Endothelial cell (in vitro differentiated cells): ENCODE results near the gene SULT1A2. TPM values are rescaled to one million over a fixed set of nuclear protein-coding genes. Genes with fewer than 3 reads are reported as not detected.
"Not testable (repeated sequence)": the region's sequence is repeated elsewhere in the genome, so short reads cannot be mapped to it uniquely, and the experiment has no call there.

Source experiments
- DNase-seq: peaks from one replicate; pipeline ENCODE4 v3.0.0; 2021; ENCODE audit warnings: low spot score
- H3K27ac Mint-ChIP-seq: one replicate; pipeline ENCODE4 v1.8.0; 2021; ENCODE audit warnings: mixed read lengths, inconsistent platforms; ENCODE audit not compliant: unreplicated experiment
- H3K27me3 Mint-ChIP-seq: one replicate; pipeline ENCODE4 v1.8.0; 2021; ENCODE audit warnings: mild to moderate bottlenecking, moderate library complexity, mixed read lengths, inconsistent platforms; ENCODE audit not compliant: unreplicated experiment
- H3K36me3 Mint-ChIP-seq: one replicate; pipeline ENCODE4 v1.8.0; 2021; ENCODE audit warnings: mild to moderate bottlenecking, low read depth, mixed read lengths, inconsistent platforms; ENCODE audit not compliant: unreplicated experiment
- H3K4me1 Mint-ChIP-seq: one replicate; pipeline ENCODE4 v1.8.0; 2021; ENCODE audit warnings: mild to moderate bottlenecking, mixed read lengths, inconsistent platforms; ENCODE audit not compliant: unreplicated experiment
- H3K4me3 Mint-ChIP-seq: one replicate; pipeline ENCODE4 v1.8.0; 2021; ENCODE audit warnings: mild to moderate bottlenecking, mixed read lengths, inconsistent platforms; ENCODE audit not compliant: unreplicated experiment
- H3K9me3 Mint-ChIP-seq: one replicate; pipeline ENCODE4 v1.8.0; 2021; ENCODE audit warnings: mixed read lengths, inconsistent platforms; ENCODE audit not compliant: unreplicated experiment
- CTCF ChIP-seq: fragments of 200-600 bp; sonication (generic); IDR thresholded peaks from one replicate; pipeline ENCODE4 v1.5.0; 2021; ENCODE audit warnings: antibody characterized with exemption; ENCODE audit not compliant: unreplicated experiment
- total RNA-seq: library from RNA; stranded (reverse); fragmentation: NEBNext Ultra II Directional; extraction: Animal tissue kit (Norgen Biotek cat#: 25700); gene quantifications from one replicate; pipeline ENCODE4 v1.2.1, GENCODE V29; 2021; ENCODE audit not compliant: unreplicated experiment

SULT1A2 gene
- total RNA-seq, 1 donor from 2014 or later = 2.8 TPM

- not testable (repeated sequence) for DNase-seq, H3K9me3 Mint-ChIP-seq, H3K27ac Mint-ChIP-seq, H3K27me3 Mint-ChIP-seq, H3K36me3 Mint-ChIP-seq, H3K4me3 Mint-ChIP-seq
- peaks cover 14% of the 10 kb centered on the region for H3K4me1 Mint-ChIP-seq
Measured at GRCh38 chr16:28600965-28601364, 4.1 kb upstream of the SULT1A2 start.

GRCh38 chr16:28599377-28600285, 2.8 kb upstream of the SULT1A2 start:
- H3K27me3 Mint-ChIP-seq, DNase-seq, H3K9me3 Mint-ChIP-seq, H3K27ac Mint-ChIP-seq, H3K4me3 Mint-ChIP-seq, H3K36me3 Mint-ChIP-seq: not testable (repeated sequence)
- H3K4me1 Mint-ChIP-seq = peaks cover 18% of the 10 kb centered on the region

- H3K36me3 Mint-ChIP-seq = peaks cover under 1% of the 10 kb centered on the region
- no peak for TF ChIP-seq CTCF
- H3K9me3 Mint-ChIP-seq = no peaks in the 10 kb centered on the region
- H3K27me3 Mint-ChIP-seq = peaks cover 5% of the 10 kb centered on the region
- no peak overlapping the region for H3K27ac Mint-ChIP-seq
- H3K4me3 Mint-ChIP-seq = no peak overlapping the region
- DNase-seq = no peak
- H3K4me1 Mint-ChIP-seq = peaks cover 18% of the 10 kb centered on the region
Measured at GRCh38 chr16:28597692-28598261, 927 bp upstream of the SULT1A2 start.

- no peak for DNase-seq
- H3K9me3 Mint-ChIP-seq = no peaks in the 10 kb centered on the region
- H3K36me3 Mint-ChIP-seq = peaks cover 7% of the 10 kb centered on the region
- H3K27ac Mint-ChIP-seq = no peak overlapping the region
- peak overlapping the region; percentile 25 for H3K4me3 Mint-ChIP-seq
- H3K27me3 Mint-ChIP-seq = peaks cover 5% of the 10 kb centered on the region
- peaks cover 18% of the 10 kb centered on the region for H3K4me1 Mint-ChIP-seq
- TF ChIP-seq CTCF = no peak
Measured at GRCh38 chr16:28596115-28596630, 677 bp downstream of the SULT1A2 start.

- DNase-seq, H3K9me3 Mint-ChIP-seq, H3K36me3 Mint-ChIP-seq, H3K27me3 Mint-ChIP-seq, H3K27ac Mint-ChIP-seq, H3K4me3 Mint-ChIP-seq: not testable (repeated sequence)
- peaks cover 18% of the 10 kb centered on the region for H3K4me1 Mint-ChIP-seq
Measured at GRCh38 chr16:28595451-28595850, 1.4 kb downstream of the SULT1A2 start.

- Mint-ChIP-seq H3K36me3 (peaks cover 13% of the 10 kb centered on the region), H3K27me3 (peaks cover 11% of the 10 kb centered on the region), H3K4me1 (peaks cover 18% of the 10 kb centered on the region), H3K9me3 (no peaks in the 10 kb centered on the region), H3K27ac (no peak overlapping the region), H3K4me3 (no peak overlapping the region)
- no peak for TF ChIP-seq CTCF
- no peak for DNase-seq
Measured at GRCh38 chr16:28592979-28593553, 3.8 kb downstream of the SULT1A2 start.
